Subcutaneous preadipocyte (primary cell): ENCODE data around the gene TMEM169. TPM values are rescaled to one million over a fixed set of nuclear protein-coding genes. Genes with fewer than 3 reads are reported as not detected.

Source experiments
- total RNA-seq: library from RNA; depleted of rRNA; stranded (reverse); fragments of >200 nt; gene quantifications from 2 replicates; pipeline ENCODE4 v1.2.3, GENCODE V29; 2012

TMEM169 gene
- 0.37 TPM in 1 of 2 replicates, not detected in the other for total RNA-seq

GRCh38 chr2:216081487-216082116, at the start of gene TMEM169, which contains the start of gene PECR:
Gene TMEM169 (plus strand): TSS chr2:216081919. CDS start chr2:216095964, 14,045 bp downstream.
Gene PECR (minus strand): TSS chr2:216081809. CDS start chr2:216081741, 68 bp downstream.

GRCh38 chr2:216108967-216109921, 27.5 kb downstream of the TMEM169 start, which contains the start of gene XRCC5:
Gene XRCC5 (plus strand): TSS chr2:216109348. CDS start chr2:216109437, 89 bp downstream.

Other genes with a start within 250 kb of the TMEM169 start
- 1.8 and 2.7 TPM in 2 replicates for gene MREG, start 68.4 kb upstream of the TMEM169 start, total RNA-seq
- 10.0 and 16.5 TPM in 2 replicates for gene PECR, start 110 bp upstream of the TMEM169 start, total RNA-seq
- gene XRCC5, start 27.4 kb downstream of the TMEM169 start, total RNA-seq: 223 and 305 TPM in 2 replicates